Stimulated activated CD8-positive, alpha-beta memory T cell treated with anti-CD3 and anti-CD28 coated beads, Interleukin-7, amount 100 ng/mL, for 1 hour (primary cell): ENCODE data around the gene MINDY4.

Experiments used
- DNase-seq, 2 donors: peaks; one replicate each; pipeline ENCODE4 v3.0.0-alpha.2; 2020; ENCODE audit warnings: low read depth in 2 of 2

MINDY4 gene

GRCh38 chr7:30877015-30877769, 106.0 kb downstream of the MINDY4 start:
- no peak for DNase-seq

GRCh38 chr7:30877993-30878392, 106.8 kb downstream of the MINDY4 start:
- no peak for DNase-seq

GRCh38 chr7:30879139-30880124, 108.2 kb downstream of the MINDY4 start:
- DNase-seq: no peak

GRCh38 chr7:30880125-30880720, 109.0 kb downstream of the MINDY4 start:
- DNase-seq: no peak

- no peak for DNase-seq
Measured at GRCh38 chr7:30880941-30881340, 109.7 kb downstream of the MINDY4 start.

- no peak for DNase-seq
Measured at GRCh38 chr7:30881448-30881847, 110.2 kb downstream of the MINDY4 start.

- no peak for DNase-seq
Measured at GRCh38 chr7:30884881-30885280, 113.7 kb downstream of the MINDY4 start.

GRCh38 chr7:30886608-30887011, 115.4 kb downstream of the MINDY4 start:
- no peak for DNase-seq

GRCh38 chr7:30887464-30887872, 116.3 kb downstream of the MINDY4 start:
- DNase-seq: no peak

GRCh38 chr7:30888747-30889146, 117.5 kb downstream of the MINDY4 start:
- no peak for DNase-seq

- DNase-seq: no peak
Measured at GRCh38 chr7:30890226-30890625, 119.0 kb downstream of the MINDY4 start.

- DNase-seq: no peak
Measured at GRCh38 chr7:30893357-30893756, 122.1 kb downstream of the MINDY4 start.

- DNase-seq: no peak
Measured at GRCh38 chr7:30894009-30894408, 122.8 kb downstream of the MINDY4 start.

- no peak for DNase-seq
Measured at GRCh38 chr7:30894866-30895605, 123.8 kb downstream of the MINDY4 start.

GRCh38 chr7:30896036-30896435, 124.8 kb downstream of the MINDY4 start:
- DNase-seq: no peak

GRCh38 chr7:30896783-30897637, 125.8 kb downstream of the MINDY4 start:
- no peak for DNase-seq

GRCh38 chr7:30897770-30898169, 126.6 kb downstream of the MINDY4 start:
- no peak for DNase-seq

GRCh38 chr7:30898411-30898810, 127.2 kb downstream of the MINDY4 start:
- no peak for DNase-seq

- DNase-seq: no peak
Measured at GRCh38 chr7:30899066-30899465, 127.8 kb downstream of the MINDY4 start.

- DNase-seq: no peak
Measured at GRCh38 chr7:30899630-30900029, 128.4 kb downstream of the MINDY4 start.

- no peak for DNase-seq
Measured at GRCh38 chr7:30900053-30900452, 128.8 kb downstream of the MINDY4 start.
